Adipocyte (in vitro differentiated cells): Measurements from ENCODE around the gene MCU.
A peak's percentile ranks its signal among the peaks of the same experiment; 100 is the strongest.
"Not testable (repeated sequence)": the region's sequence is repeated elsewhere in the genome, so short reads cannot be mapped to it uniquely, and the experiment has no call there.

Source experiments
- DNase-seq: peaks from one replicate; pipeline ENCODE4 v3.0.0-alpha.2; 2015; ENCODE audit warnings: low read depth
- H3K27me3 ChIP-seq: replicated peaks from 2 replicates; pipeline ENCODE4 v1.7.0; 2013; ENCODE audit warnings: mild to moderate bottlenecking, low read length, moderate library complexity; ENCODE audit not compliant: control insufficient read depth, insufficient read depth
- H3K36me3 ChIP-seq: 2 replicates; pipeline ENCODE4 v1.7.0; 2013; ENCODE audit warnings: low read length, mild to moderate bottlenecking, moderate library complexity; ENCODE audit not compliant: control insufficient read depth, insufficient read depth, severe bottlenecking
- H3K4me1 ChIP-seq: 2 replicates; pipeline ENCODE4 v1.7.0; 2013; ENCODE audit warnings: mild to moderate bottlenecking, low read length, moderate library complexity; ENCODE audit not compliant: control insufficient read depth, insufficient read depth
- H3K4me3 ChIP-seq: 2 replicates; pipeline ENCODE4 v1.7.0; 2013; ENCODE audit warnings: mild to moderate bottlenecking, low read length, moderate library complexity
- H3K9ac ChIP-seq: 2 replicates; pipeline ENCODE4 v1.7.0; 2013; ENCODE audit warnings: mild to moderate bottlenecking, low read length, moderate library complexity
- H3K9me3 ChIP-seq: 2 replicates; pipeline ENCODE4 v1.7.0; 2013; ENCODE audit warnings: mild to moderate bottlenecking, low read length, moderate library complexity; ENCODE audit not compliant: control insufficient read depth

Gene MCU

DNA sequence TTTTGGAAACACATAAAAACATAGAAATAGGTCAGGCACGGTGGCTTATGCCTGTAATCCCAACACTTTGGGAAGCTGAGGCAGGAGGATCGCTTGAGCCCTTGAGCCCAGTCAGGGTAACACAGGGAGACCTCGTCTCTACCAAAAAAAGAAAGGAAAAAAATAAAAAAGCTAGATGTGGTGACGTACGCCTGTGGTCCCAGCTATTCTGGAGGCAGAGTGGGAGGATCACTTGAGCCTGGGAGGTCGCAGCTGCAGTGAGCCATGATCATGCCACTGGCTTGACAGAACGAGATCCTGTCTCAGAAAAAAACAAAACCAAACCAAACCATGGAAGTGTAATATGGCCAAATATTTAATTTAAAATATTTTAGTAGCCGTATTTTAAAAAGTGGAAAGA is 55.6 kb downstream of the MCU start:
- H3K9me3 ChIP-seq: no peaks in the 10 kb centered on the region
- H3K4me3 ChIP-seq: no peak overlapping the region
- no peaks in the 10 kb centered on the region for H3K36me3 ChIP-seq

DNA sequence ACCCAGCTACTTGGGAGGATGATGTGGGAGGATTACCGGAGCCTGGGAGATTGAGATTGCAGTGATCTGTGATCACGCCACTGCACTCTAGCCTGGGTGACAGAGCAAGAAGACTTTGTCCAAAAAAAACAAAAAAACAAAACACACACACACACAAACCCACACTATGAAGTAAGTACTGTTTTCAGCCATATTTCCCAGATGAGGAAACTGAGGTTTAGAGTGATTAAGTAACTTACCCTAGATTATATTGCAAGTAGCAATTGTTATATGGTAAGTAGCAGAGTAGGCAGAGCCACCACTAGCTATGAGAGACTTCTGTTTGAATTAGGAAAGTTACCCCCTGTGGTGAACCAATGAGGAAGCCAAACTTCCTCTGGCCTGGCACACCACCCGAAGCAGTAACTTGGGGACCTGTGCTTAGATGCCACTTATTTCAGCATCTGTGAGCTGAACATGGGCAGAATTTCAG is 61.9 kb downstream of the MCU start:
- Histone ChIP-seq H3K9ac (no peak overlapping the region), H3K4me1 (no peaks in the 10 kb centered on the region), H3K4me3 (no peak overlapping the region), H3K27me3 (no peaks in the 10 kb centered on the region), H3K9me3 (no peaks in the 10 kb centered on the region), H3K36me3 (peaks cover 3% of the 10 kb centered on the region)
- no peak for DNase-seq

More for the DNA sequence above, 55.6 kb downstream of the MCU start:
- DNase-seq: no peak
- Histone ChIP-seq H3K27me3 (no peaks in the 10 kb centered on the region), H3K9ac (no peak overlapping the region), H3K4me1 (peaks cover 19% of the 10 kb centered on the region)

GRCh38 chr10:72754275-72755032 is 62.5 kb downstream of the MCU start:
- Histone ChIP-seq H3K27me3 (no peaks in the 10 kb centered on the region), H3K4me1 (no peaks in the 10 kb centered on the region), H3K4me3 (no peak overlapping the region), H3K9ac (no peak overlapping the region), H3K36me3 (peaks cover 3% of the 10 kb centered on the region), H3K9me3 (no peaks in the 10 kb centered on the region)
- DNase-seq: no peak

- H3K27me3 ChIP-seq: no peaks in the 10 kb centered on the region
- H3K9me3 ChIP-seq: no peaks in the 10 kb centered on the region
- DNase-seq: peak; percentile 6
- H3K4me3 ChIP-seq: no peak overlapping the region
- H3K9ac ChIP-seq: no peak overlapping the region
- no peaks in the 10 kb centered on the region for H3K4me1 ChIP-seq
- H3K36me3 ChIP-seq: peaks cover 3% of the 10 kb centered on the region
Observed at GRCh38 chr10:72756674-72757385, 64.9 kb downstream of the MCU start.

DNA sequence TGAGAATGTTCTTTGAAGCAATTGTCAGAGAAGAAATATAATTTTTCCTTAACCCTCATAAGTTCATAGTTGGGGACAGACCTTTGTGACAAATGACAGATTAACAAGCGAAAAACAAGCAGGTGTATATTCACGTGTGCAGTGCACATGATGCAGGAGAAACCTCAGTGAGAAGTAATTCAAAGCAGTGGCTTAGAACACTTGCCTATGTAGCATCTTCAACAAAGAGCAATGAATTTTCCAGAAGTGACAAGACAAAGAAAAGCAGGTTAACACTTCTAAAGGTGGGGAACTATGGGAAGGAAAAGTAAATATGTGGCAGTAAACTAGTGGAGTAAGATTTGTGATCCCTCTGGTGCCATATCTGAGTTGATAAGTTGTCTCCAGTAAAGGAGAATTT is 65.8 kb downstream of the MCU start:
- Histone ChIP-seq H3K36me3 (peaks cover 3% of the 10 kb centered on the region), H3K27me3 (no peaks in the 10 kb centered on the region), H3K9ac (no peak overlapping the region), H3K4me1 (peaks cover 5% of the 10 kb centered on the region), H3K9me3 (no peaks in the 10 kb centered on the region), H3K4me3 (no peak overlapping the region)
- no peak for DNase-seq

DNA sequence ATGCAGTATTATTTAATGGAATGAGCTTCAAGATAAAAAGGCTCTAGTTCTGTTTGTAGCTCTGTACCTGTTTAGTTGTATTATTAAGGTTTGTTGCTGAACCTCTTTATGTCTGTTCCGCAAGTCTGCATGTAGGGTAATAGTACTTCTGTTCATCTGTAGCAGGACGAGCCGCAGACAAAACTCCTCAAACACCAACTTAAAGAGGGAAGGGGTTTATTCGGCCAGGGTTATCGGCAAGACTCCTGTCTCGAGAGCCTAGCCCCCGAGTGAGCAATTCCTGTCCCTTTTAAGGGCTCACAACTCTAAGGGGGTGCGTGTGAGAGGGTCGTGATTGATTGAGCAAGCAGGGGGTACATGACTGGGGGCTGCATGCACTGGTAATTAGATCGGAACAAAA is 67.0 kb downstream of the MCU start:
- H3K36me3 ChIP-seq, H3K9ac ChIP-seq: not testable (repeated sequence)

DNA sequence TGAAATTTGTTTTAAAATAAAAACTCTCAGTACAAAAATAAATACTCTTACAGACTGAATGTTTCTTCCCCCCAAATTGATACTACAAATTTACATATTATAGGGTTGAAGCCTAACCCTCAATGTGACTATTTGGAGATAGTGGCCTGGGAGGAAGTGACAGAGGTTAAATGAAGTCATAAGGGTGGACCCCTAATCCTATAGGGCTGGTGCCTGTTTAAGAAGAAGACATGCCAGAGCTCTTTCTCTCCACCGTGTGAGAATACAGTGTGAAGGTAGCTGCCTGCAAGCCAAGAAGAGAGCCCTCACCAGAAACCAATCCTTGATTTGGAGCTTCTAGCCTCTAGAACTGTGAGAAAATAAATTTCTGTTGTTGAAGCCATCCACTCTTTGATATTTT is 67.6 kb downstream of the MCU start:
- Histone ChIP-seq H3K36me3 (peaks cover 3% of the 10 kb centered on the region), H3K4me1 (peaks cover 13% of the 10 kb centered on the region), H3K4me3 (no peak overlapping the region), H3K27me3 (no peaks in the 10 kb centered on the region), H3K9ac (no peak overlapping the region), H3K9me3 (no peaks in the 10 kb centered on the region)
- no peak for DNase-seq

More for the DNA sequence above, 67.0 kb downstream of the MCU start:
- not testable (repeated sequence) for DNase-seq, H3K4me1 ChIP-seq, H3K9me3 ChIP-seq, H3K27me3 ChIP-seq, H3K4me3 ChIP-seq

DNA sequence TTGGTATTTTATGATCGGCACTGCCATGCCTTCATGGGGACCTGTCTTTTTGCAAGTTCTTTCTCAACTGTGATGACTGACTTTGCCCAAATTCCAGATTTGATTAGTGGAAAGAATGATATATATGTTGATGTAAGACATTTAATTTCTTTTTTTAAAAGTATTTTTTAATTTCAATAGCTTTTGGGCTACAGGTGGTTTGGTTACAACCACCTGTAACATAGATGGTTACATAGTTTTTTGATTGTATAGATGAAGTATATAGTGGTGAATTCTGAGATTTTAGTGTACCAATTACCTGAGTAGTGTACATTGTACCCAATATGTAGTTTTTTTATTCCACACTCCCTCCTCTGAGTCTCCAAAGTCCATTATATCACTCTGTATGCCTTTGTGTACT is 69.6 kb downstream of the MCU start:
- Histone ChIP-seq H3K36me3 (peaks cover 3% of the 10 kb centered on the region), H3K9ac (no peak overlapping the region), H3K4me3 (no peak overlapping the region), H3K27me3 (no peaks in the 10 kb centered on the region), H3K9me3 (peaks cover 2% of the 10 kb centered on the region), H3K4me1 (peaks cover 19% of the 10 kb centered on the region)
- no peak for DNase-seq

- no peak overlapping the region for H3K9ac ChIP-seq
- H3K4me3 ChIP-seq: no peak overlapping the region
- H3K9me3 ChIP-seq: peaks cover 7% of the 10 kb centered on the region
- peaks cover 19% of the 10 kb centered on the region for H3K4me1 ChIP-seq
- peaks cover 3% of the 10 kb centered on the region for H3K36me3 ChIP-seq
- DNase-seq: peak; percentile 66
- H3K27me3 ChIP-seq: no peaks in the 10 kb centered on the region
Observed at GRCh38 chr10:72762042-72762441, 70.1 kb downstream of the MCU start.

GRCh38 chr10:72763201-72763600 is 71.3 kb downstream of the MCU start:
- Histone ChIP-seq H3K4me3 (no peak overlapping the region), H3K4me1 (peaks cover 19% of the 10 kb centered on the region), H3K9ac (no peak overlapping the region), H3K9me3 (peaks cover 11% of the 10 kb centered on the region), H3K27me3 (no peaks in the 10 kb centered on the region), H3K36me3 (peaks cover 2% of the 10 kb centered on the region)
- DNase-seq: no peak

- peak; percentile 73 for DNase-seq
- Histone ChIP-seq H3K9ac (no peak overlapping the region), H3K4me1 (peaks cover 19% of the 10 kb centered on the region), H3K27me3 (no peaks in the 10 kb centered on the region), H3K36me3 (no peaks in the 10 kb centered on the region), H3K4me3 (no peak overlapping the region), H3K9me3 (peaks cover 11% of the 10 kb centered on the region)
Observed at GRCh38 chr10:72764151-72764550, 72.2 kb downstream of the MCU start.
